Fibroblast of skin of right biceps (primary cell): ENCODE measurements around the gene FBP1.

Experiments used
- DNase-seq: peaks from one replicate; pipeline ENCODE4 v3.0.0-alpha.2; 2013

The FBP1 gene

DNA sequence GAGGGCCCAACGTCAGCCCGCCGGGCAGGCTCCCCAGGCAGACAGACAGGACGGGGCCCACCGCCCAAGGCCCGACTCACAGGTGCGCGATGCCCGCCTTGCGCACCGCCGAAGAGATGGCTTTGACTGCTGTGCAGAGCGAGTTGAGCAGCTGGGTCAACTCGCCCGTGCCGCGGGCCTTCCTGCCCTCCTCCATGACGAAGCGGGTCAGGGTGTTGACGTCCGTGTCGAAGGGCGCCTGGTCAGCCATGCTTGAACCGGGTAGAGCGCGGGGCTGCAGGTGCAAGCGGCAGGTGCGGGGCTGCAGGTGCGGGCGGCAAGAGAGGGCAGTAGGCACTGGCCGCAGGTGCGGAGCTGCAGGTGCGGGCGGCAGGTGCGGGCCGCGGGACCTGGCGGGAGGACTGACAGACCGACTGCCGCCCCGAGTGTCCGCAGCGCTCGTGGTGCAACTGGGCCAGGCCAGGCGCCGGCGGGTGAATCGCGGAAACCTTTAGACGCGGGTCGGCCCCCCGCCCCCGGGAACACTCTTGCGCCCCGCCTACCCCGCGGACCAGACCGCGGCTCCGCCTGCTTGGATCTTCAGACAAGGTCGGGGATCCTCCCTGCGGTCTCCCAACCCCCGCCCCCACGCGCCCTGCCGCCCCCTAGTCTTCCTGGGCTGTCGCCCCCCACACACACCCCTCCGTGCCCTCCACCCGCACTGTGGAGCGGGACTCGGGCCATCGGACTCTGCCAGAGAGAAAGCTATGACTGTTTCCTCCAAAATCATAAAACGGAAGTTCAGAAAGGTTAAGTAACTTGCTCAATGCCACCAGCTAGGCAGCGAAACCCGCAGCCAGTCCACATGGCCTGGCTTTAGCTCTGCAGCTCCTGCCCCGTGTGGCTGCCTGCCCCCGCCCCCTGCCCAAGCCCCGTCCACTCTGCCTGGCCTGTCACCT, at the start of gene FBP1:
TSS of gene FBP1 (minus strand) at position 458 of the 938 bp plus-strand sequence. CDS start at position 250, 208 bp downstream.
- DNase-seq, result no peak

- DNase-seq, result no peak
These were observed 48.1 kb upstream of the FBP1 start for GRCh38 chr9:94687451-94687850.

GRCh38 chr9:94685359-94685758, 46.0 kb upstream of the FBP1 start:
- DNase-seq, result no peak

GRCh38 chr9:94681508-94681907, 42.2 kb upstream of the FBP1 start:
- DNase-seq, result peak; percentile 79

GRCh38 chr9:94680621-94681020, 41.3 kb upstream of the FBP1 start:
- DNase-seq, result no peak

DNA sequence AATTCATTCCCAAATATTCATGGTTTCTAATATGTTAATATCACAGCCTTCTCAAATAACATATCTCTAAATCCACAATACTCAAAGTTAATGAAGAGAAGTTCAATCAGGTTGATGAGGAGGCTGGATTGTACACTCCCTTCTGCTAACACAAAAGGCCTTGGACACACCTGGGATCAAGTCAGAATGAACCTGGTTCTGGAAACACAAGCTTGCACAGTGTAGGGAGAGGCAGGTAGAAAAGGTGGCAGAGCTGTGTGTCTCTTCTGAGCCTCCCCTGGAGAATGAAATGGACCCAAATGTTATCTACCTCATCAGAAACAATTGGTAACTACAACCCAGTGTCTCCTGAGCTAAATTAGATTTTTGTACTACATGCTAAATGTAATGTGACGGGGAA, 40.7 kb upstream of the FBP1 start:
- no peak for DNase-seq

- no peak for DNase-seq
These were observed 40.3 kb upstream of the FBP1 start for GRCh38 chr9:94679587-94679986.

GRCh38 chr9:94677929-94678328, 38.6 kb upstream of the FBP1 start:
- DNase-seq, result no peak

- DNase-seq, result no peak
These were observed 37.3 kb upstream of the FBP1 start for GRCh38 chr9:94676446-94677131.

DNA sequence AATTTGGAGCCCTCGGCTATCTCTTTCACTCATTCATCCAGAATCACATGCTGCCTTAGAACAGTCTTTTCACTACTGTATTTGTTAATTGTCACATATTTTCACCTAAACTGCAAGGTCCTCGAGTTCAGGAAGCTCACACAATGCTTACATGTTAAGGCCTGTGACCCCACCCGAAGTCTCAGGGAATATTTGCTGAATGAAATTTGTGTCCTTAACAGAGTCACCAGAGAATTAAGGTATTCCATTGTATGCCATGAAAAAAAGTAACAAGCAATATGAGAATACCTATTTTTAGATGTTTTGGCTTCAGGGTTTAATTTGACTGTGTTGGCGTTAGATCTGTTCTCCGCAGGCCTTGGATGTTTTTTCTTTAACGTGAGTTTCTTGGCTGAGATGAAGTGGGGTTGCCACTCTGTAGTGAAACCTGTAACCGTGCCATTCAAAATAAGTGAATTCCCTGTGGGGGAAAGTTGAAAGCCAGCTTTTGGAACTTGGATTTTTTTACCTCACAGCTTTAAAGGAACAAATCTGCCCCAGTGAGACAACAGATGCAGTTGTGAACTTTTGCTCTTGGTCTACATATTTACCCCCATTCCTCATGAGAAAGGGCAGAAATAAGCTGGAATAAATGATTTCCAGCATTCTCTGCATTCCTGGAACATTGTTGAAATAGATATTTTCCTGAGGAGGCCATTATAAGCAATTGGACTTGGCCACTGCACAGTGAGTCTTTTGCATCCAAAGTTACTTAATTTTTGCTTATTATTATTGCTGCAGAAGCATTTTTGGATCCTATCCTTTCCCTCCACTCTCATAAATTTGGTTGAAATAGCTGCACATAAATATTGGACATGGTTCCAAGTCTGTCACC, 35.9 kb upstream of the FBP1 start:
- DNase-seq, result peak; percentile 82

DNA sequence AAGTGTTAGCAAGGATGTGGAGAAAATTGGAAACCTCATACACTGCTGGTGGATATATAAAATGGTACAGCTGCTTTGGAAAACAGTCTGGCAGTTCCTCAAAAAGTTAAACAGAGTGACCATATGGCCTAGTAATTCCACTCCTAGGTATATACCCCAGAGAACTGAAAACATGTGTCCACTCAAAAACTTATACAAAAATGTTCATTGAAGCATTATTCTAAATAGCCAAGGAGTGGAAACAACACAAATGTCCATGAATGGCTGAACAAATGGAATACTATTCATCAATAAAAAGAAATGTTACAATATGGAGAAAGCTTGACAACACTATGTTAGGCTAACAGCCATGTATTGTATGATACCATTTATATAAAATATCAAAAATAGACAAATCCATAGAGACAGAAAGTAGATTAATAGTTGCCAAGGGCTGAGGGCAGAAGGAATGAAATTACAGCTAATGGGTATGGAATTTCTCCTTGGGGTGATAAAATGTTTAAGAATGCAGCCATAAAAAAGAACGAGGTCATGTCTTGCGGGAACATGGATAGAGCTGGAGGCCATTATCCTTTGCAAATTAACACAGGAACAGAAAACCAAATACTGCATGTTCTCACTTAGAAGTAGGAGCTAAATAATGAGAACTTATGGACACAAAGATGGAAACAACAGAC, 33.6 kb upstream of the FBP1 start:
- DNase-seq, result peak; percentile 84

- peak; percentile 72 for DNase-seq
These were observed 29.8 kb upstream of the FBP1 start for GRCh38 chr9:94668928-94669729.

DNA sequence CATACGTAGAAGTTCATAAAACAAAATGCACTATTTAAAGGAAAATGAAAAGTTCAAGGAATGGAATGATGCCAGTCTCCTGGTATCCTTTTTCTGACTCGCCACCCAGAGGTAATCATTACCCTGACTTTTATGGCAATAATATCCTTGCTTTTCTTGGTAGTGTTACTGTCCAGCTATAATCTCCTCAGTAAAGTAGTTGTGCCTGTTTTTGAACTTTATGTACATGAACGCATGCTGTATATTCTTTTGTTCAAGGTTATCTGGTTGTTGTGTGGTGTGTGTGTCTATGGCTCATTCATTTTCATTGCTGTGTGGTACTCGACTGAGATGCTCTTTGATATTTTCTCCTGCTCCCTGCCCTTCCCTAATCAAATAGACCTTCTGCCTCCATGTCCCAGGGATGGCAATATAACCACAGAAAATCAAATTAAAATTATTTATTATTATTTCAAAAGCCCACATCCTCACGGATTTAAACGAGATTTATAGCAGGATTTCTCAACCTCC, 29.2 kb upstream of the FBP1 start:
- DNase-seq, result no peak

DNA sequence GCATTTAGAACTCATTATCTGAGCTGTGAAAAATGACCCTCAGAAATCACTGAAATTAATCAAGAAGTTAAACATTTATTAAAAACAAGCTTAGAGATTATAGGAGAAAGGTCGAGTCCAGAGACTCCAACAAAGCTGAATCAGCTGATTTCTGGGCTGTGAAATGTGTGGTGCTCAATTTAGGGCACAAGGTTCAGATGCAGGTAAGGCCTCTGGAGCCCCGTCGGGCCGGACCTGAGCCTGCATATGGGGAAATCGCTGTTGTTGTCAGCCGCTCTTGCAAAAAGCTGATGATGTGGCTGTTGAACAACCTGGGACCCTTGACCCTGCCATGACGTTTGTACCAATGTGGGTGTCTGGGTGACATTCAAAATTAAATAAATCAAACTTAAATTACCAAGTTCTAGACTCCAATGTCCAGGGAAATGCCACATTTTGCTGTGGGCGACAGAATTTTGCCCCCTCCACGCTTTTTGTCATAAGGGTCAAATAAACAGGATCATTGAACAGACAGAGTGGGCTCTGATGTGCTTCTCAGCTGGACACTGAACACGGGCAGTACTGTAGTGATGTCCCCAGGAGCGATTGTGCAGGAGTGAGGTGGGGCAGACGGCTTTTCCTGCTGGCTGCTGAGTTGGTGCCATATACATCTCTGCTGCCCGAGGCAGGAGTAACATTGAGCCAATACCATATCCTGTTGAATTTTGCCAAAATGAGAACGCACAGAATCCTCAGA, 27.2 kb upstream of the FBP1 start:
- no peak for DNase-seq

DNA sequence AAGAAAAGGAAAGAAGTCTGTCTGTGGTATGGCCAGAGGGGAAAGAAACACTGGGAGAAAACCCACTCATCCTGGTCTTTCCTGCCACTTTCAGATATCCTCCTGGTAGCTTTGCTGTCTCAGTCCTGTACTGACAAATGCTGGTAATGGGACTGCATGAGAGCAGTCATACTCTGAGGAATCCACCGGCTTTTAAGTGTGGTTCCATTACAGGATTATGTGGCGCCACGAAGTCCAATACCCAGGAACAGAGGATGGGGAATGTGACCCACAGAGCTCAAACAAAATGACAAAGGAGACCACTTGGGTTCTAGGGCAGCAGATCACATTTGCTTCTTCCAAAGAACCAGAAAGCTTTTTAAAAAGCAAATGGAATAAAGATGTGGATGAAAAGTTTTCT, 26.3 kb upstream of the FBP1 start:
- DNase-seq, result peak; percentile 26

- DNase-seq, result no peak
These were observed 25.5 kb upstream of the FBP1 start for GRCh38 chr9:94664801-94665200.

DNA sequence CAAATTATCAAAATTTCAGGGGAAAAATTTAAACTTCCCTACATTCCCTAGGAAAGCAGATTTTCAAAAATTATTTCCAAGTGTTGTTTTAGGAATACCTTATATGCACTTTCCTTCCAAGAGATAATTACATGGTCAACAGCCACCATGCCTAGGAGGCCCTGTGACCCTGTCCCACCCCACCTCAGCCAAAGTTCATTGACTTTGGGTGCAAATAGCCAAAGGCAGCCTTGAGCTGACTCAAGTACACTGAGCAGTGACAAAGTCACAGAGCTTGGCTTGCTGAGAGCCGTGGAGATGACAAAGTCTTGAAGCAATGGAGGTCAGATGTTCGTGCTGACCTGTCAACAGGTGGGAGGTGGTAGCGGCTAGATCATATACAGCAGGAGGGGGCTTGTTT, 24.3 kb upstream of the FBP1 start:
- no peak for DNase-seq

GRCh38 chr9:94663140-94663539, 23.8 kb upstream of the FBP1 start:
- DNase-seq, result no peak

DNA sequence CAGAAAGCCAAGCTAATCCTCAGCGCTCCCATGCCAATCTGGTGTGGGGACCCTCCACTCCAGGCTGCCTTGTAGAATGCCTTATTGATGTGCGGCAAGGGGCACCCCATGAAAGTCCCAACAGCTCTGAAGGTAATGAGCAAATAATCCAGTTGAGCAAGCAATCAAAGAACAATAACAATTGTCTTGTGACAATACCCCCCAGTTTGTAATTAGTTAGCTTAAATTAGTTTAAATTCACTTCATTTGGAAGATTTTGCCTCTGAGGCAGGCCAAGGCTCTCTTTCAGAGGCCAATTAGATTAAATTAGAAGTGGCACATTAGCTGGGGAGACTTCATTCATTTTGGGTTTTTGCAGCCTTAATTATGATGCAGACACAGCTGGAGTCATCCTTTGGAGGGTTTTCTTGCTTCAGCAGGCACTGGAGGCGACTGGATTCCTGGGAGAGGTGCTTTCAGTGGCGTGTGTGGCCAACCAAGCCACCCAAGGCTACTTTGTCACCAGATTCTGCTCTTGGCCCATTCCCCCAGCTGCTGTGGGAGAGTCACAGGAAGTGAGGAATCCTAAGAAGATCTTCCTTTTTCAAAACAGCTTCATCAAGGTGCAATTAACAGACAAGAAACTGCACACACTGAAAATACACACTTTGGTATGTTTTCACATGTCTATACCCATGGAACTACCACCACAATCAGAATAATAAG, 17.9 kb upstream of the FBP1 start:
- DNase-seq, result no peak

DNA sequence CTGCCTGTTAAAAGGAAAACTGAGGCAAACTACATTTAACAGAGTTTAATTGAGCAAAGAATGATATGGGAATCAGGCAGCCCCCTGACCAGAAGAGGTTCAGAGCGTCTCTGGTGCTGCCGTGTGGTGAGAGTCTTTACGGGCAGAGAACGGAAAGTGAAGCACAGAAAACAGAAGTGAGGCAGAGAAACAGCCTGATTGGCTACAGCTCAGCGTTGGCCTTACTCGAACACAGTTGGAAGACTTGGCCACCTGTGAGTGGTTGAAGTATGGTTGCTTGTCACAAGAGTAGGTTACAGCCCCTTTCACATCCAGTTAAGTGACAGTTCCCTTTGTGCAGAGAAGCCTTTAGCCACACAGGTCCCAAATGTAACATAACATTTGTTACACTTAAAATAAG, 16.9 kb upstream of the FBP1 start:
- no peak for DNase-seq
